CD4-positive, alpha-beta T cell (primary cell): Measurements from ENCODE around the gene ZNF423. TPM values are rescaled to one million over a fixed set of nuclear protein-coding genes. Genes with fewer than 3 reads are reported as not detected.

Experiments used
- ATAC-seq: fragments of 200-7000 bp; cut with Tn5 transposase; one replicate; pipeline ENCODE4 v1.10.0; 2022; ENCODE audit warnings: mild to moderate bottlenecking; ENCODE audit not compliant: poor library complexity
- CTCF ChIA-PET: fragments of 350-600 bp; sonication (Branson Sonifier 250); formaldehyde crosslinking; loops from one replicate; lab custom pipeline; 2021; ENCODE audit warnings: antibody characterized with exemption, inconsistent platforms; lab: Charles Lee
- POLR2A ChIA-PET: fragments of 350-600 bp; sonication (Branson Sonifier 250); formaldehyde crosslinking; loops from one replicate; lab custom pipeline; 2021; ENCODE audit warnings: antibody characterized with exemption, inconsistent platforms; lab: Charles Lee
- DNase-seq, 14 experiments: peaks; one replicate each; pipeline ENCODE4 v3.0.0-alpha.2; 2013 to 2020; ENCODE audit warnings: mixed read lengths in 2 of 14
- H3K27ac ChIP-seq, 2 donors: one replicate each; pipeline versions ENCODE4 v1.5.1 to v1.7.0; 2013; ENCODE audit warnings: low read length in 2 of 2, low read depth in 1 of 2, mild to moderate bottlenecking in 1 of 2
- H3K27me3 ChIP-seq, 2 experiments: 1 replicate in 1 of 2; 2 replicates in 1 of 2; pipeline versions ENCODE4 v1.6.1 to v1.7.0; 2013; ENCODE audit warnings: low read length in 2 of 2, control low read depth in 1 of 2, mild to moderate bottlenecking in 1 of 2, moderate library complexity in 1 of 2; ENCODE audit not compliant: insufficient read depth in 2 of 2, control insufficient read depth in 1 of 2
- H3K36me3 ChIP-seq: one replicate; pipeline ENCODE4 v1.6.1; 2013; ENCODE audit warnings: low read length, control low read depth; ENCODE audit not compliant: insufficient read depth
- H3K4me1 ChIP-seq: one replicate; pipeline ENCODE4 v1.6.1; 2013; ENCODE audit warnings: low read length, control low read depth; ENCODE audit not compliant: insufficient read depth
- H3K4me3 ChIP-seq: one replicate; pipeline ENCODE4 v1.5.1; 2013; ENCODE audit warnings: mild to moderate bottlenecking, low read length, moderate library complexity
- H3K9me3 ChIP-seq, 2 experiments: 1 replicate in 1 of 2; 2 replicates in 1 of 2; pipeline versions ENCODE4 v1.6.1 to v1.7.0; 2013; ENCODE audit warnings: low read length in 2 of 2, mild to moderate bottlenecking in 2 of 2, control low read depth in 1 of 2, moderate library complexity in 1 of 2; ENCODE audit not compliant: control insufficient read depth in 1 of 2, insufficient read depth in 1 of 2
- H3K27ac Mint-ChIP-seq: one replicate; pipeline ENCODE4 v1.8.0; 2020; ENCODE audit warnings: mixed read lengths
- H3K27me3 Mint-ChIP-seq: one replicate; pipeline ENCODE4 v1.8.0; 2021; ENCODE audit warnings: mixed read lengths
- H3K36me3 Mint-ChIP-seq: one replicate; pipeline ENCODE4 v1.8.0; 2021; ENCODE audit warnings: low read depth, mixed read lengths
- H3K4me1 Mint-ChIP-seq: one replicate; pipeline ENCODE4 v1.8.0; 2021; ENCODE audit warnings: low read depth, mixed read lengths
- H3K4me3 Mint-ChIP-seq: one replicate; pipeline ENCODE4 v1.8.0; 2020; ENCODE audit warnings: mild to moderate bottlenecking, mixed read lengths
- H3K9me3 Mint-ChIP-seq: one replicate; pipeline ENCODE4 v1.8.0; 2020; ENCODE audit warnings: mixed read lengths
- intact Hi-C, 2 experiments: fragments of 100-400 bp; cut with DNase I in 1 of 2; cut with micrococcal nuclease in 1 of 2; formaldehyde crosslinking; loops; one replicate each; pipeline versions ENCODE4 v1.15.1 to v1.9.0; 2023 to 2025; cut with DNase I, micrococcal nuclease
- total RNA-seq, 174 experiments: library from RNA in 2 of 174; stranded (reverse) in 2 of 174; gene quantifications; one replicate each; pipeline ENCODE4 v1.2.3 and lab custom pipeline; 2021 to 2026
- TF ChIP-seq, protein P1 (sequence below): fragments of 200-600 bp; IDR thresholded peaks from one replicate; pipeline ENCODE4 v1.8.0; 2022; ENCODE audit warnings: antibody characterized with exemption, mild to moderate bottlenecking

Gene ZNF423
- total RNA-seq, 2 experiments from 2014 or later = not detected

- no peak overlapping the region for H3K4me3 ChIP-seq
- H3K27ac ChIP-seq = no peak overlapping the region
- H3K27ac Mint-ChIP-seq = no peak overlapping the region
- CTCF ChIA-PET = no interaction called here
- H3K4me1 Mint-ChIP-seq = no peaks in the 10 kb centered on the region
- H3K4me1 ChIP-seq = peaks cover 9% of the 10 kb centered on the region
- H3K36me3 Mint-ChIP-seq = no peaks in the 10 kb centered on the region
- H3K9me3 ChIP-seq = no peaks in the 10 kb centered on the region
- POLR2A ChIA-PET = no interaction called here
- no peaks in the 10 kb centered on the region for H3K36me3 ChIP-seq
- ATAC-seq = no peak
- no peaks in the 10 kb centered on the region for H3K9me3 Mint-ChIP-seq
- no peak overlapping the region for H3K4me3 Mint-ChIP-seq
- TF ChIP-seq, protein P1, sequence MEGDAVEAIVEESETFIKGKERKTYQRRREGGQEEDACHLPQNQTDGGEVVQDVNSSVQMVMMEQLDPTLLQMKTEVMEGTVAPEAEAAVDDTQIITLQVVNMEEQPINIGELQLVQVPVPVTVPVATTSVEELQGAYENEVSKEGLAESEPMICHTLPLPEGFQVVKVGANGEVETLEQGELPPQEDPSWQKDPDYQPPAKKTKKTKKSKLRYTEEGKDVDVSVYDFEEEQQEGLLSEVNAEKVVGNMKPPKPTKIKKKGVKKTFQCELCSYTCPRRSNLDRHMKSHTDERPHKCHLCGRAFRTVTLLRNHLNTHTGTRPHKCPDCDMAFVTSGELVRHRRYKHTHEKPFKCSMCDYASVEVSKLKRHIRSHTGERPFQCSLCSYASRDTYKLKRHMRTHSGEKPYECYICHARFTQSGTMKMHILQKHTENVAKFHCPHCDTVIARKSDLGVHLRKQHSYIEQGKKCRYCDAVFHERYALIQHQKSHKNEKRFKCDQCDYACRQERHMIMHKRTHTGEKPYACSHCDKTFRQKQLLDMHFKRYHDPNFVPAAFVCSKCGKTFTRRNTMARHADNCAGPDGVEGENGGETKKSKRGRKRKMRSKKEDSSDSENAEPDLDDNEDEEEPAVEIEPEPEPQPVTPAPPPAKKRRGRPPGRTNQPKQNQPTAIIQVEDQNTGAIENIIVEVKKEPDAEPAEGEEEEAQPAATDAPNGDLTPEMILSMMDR = no peak
- peaks cover 0 to 4% of the 10 kb centered on the region in 2 experiments for H3K27me3 ChIP-seq
- no peaks in the 10 kb centered on the region for H3K27me3 Mint-ChIP-seq
- DNase-seq = no peak
- intact Hi-C loops = no loop called here
Observed at GRCh38 chr16:49484936-49485335, 371.0 kb downstream of the ZNF423 start.

DNA sequence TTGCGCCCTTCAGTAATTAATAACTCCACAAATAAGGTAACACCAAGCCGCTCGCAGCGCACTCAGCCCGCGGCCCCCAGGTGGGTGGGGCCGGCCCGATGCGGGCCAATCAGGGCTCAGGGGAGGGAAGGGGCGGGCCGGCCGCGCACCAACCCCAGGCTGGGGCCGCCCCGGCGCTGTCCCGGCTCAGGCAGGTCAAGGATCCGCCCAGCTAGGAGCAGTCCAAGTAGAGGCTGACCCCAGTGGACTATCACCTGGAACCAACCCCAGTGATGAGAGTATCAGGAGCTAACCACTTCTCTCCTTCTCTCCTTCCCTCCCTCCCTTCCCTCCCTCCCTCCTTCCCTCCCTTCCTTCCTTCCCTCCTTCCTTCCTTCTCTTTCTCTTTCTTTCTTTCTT lies 371.5 kb downstream of the ZNF423 start:
- Mint-ChIP-seq H3K27me3 (no peaks in the 10 kb centered on the region), H3K27ac (no peak overlapping the region)

GRCh38 chr16:49483651-49484450 lies 372.1 kb downstream of the ZNF423 start:
- peaks cover 0 to 4% of the 10 kb centered on the region in 2 experiments for H3K27me3 ChIP-seq
- H3K4me1 ChIP-seq = peaks cover 9% of the 10 kb centered on the region
- no peak overlapping the region for H3K4me3 ChIP-seq
- no peaks in the 10 kb centered on the region for H3K36me3 ChIP-seq
- intact Hi-C loops = no loop called here
- H3K27ac ChIP-seq = no peak overlapping the region
- TF ChIP-seq, protein P1 = no peak
- no peaks in the 10 kb centered on the region for H3K9me3 Mint-ChIP-seq
- no peak overlapping the region for H3K4me3 Mint-ChIP-seq
- no peaks in the 10 kb centered on the region for H3K4me1 Mint-ChIP-seq
- ATAC-seq (no peak), DNase-seq (no peak)
- POLR2A ChIA-PET = interaction anchor here (0.8 kb wide), 1 partner anchor 12 kb away, joined by 3 read pairs; no protein-coding TSS in a partner anchor
- H3K36me3 Mint-ChIP-seq = no peaks in the 10 kb centered on the region
- CTCF ChIA-PET = no interaction called here
- no peaks in the 10 kb centered on the region for H3K27me3 Mint-ChIP-seq
- H3K9me3 ChIP-seq = no peaks in the 10 kb centered on the region
- H3K27ac Mint-ChIP-seq = no peak overlapping the region

More for the DNA sequence above, 371.5 kb downstream of the ZNF423 start:
- Mint-ChIP-seq H3K4me1 (no peaks in the 10 kb centered on the region), H3K4me3 (no peak overlapping the region), H3K36me3 (no peaks in the 10 kb centered on the region), H3K9me3 (no peaks in the 10 kb centered on the region)
- CTCF ChIA-PET = no interaction called here
- Histone ChIP-seq H3K4me1 (peaks cover 9% of the 10 kb centered on the region), H3K36me3 (no peaks in the 10 kb centered on the region), H3K4me3 (no peak overlapping the region), H3K9me3 (no peaks in the 10 kb centered on the region), H3K27me3 (peaks cover 0 to 4% of the 10 kb centered on the region in 2 experiments), H3K27ac (no peak overlapping the region)
- intact Hi-C loops = no loop called here
- POLR2A ChIA-PET = no interaction called here
- ATAC-seq (peak; percentile 81), DNase-seq (peak in 5 of 14 experiments; percentile 20 to 51 (median 38))
- TF ChIP-seq, protein P1 = no peak
